SK-N-SH treated with all-trans-retinoic acid at 6 μM for 48 hours (cell line): ENCODE results near the gene PAPSS2.

Experiments
- ATAC-seq: fragments of 200-7000 bp; cut with Tn5 transposase; 3 replicates; pipeline ENCODE4 v1.9.1; 2020; ENCODE audit warnings: mild to moderate bottlenecking, moderate library complexity
- ARNTL ChIP-seq: fragments of 450-650 bp; formaldehyde crosslinking; IDR thresholded peaks from 2 replicates; pipeline ENCODE4 v1.5.0; 2020; ENCODE audit warnings: low read depth, mild to moderate bottlenecking, moderate library complexity, borderline replicate concordance
- BACH2 ChIP-seq: fragments of 250-450 bp; sonication (Bioruptor Pico); IDR thresholded peaks from 2 replicates; pipeline ENCODE4 v1.9.0; 2021; ENCODE audit warnings: mild to moderate bottlenecking, borderline replicate concordance
- CSDC2 ChIP-seq: fragments of 250-450 bp; sonication (Bioruptor Pico); IDR thresholded peaks from 2 replicates; pipeline ENCODE4 v1.5.0; 2020; ENCODE audit warnings: mild to moderate bottlenecking, moderate library complexity
- ESRRG ChIP-seq: fragments of 250-450 bp; sonication (Bioruptor Pico); IDR thresholded peaks from 2 replicates; pipeline ENCODE4 v1.6.1; 2021; ENCODE audit warnings: mild to moderate bottlenecking
- GLIS3 ChIP-seq: fragments of 250-450 bp; sonication (Bioruptor Pico); IDR thresholded peaks from 2 replicates; pipeline ENCODE4 v1.5.0; 2020; ENCODE audit warnings: mild to moderate bottlenecking, moderate library complexity
- OSR1 ChIP-seq: fragments of 250-450 bp; sonication (Bioruptor Pico); IDR thresholded peaks from 2 replicates; pipeline ENCODE4 v1.8.0; 2022; ENCODE audit warnings: moderate library complexity, mild to moderate bottlenecking, inconsistent platforms
- POU6F1 ChIP-seq: fragments of 250-450 bp; sonication (Bioruptor Pico); IDR thresholded peaks from 2 replicates; pipeline ENCODE4 v1.8.0; 2021; ENCODE audit warnings: low read depth, mild to moderate bottlenecking, moderate library complexity, borderline replicate concordance
- PPARA ChIP-seq: fragments of 250-450 bp; sonication (Bioruptor Pico); IDR thresholded peaks from 2 replicates; pipeline ENCODE4 v1.5.0; 2020; ENCODE audit warnings: mild to moderate bottlenecking, borderline replicate concordance
- RARB ChIP-seq: fragments of 250-450 bp; sonication (Bioruptor Pico); IDR thresholded peaks from 2 replicates; pipeline ENCODE4 v1.8.0; 2021; ENCODE audit warnings: mild to moderate bottlenecking, moderate library complexity
- SNAI2 ChIP-seq: fragments of 250-450 bp; sonication (Bioruptor Pico); IDR thresholded peaks from 2 replicates; pipeline ENCODE4 v1.5.0; 2020; ENCODE audit warnings: mild to moderate bottlenecking, moderate library complexity
- TOX ChIP-seq: fragments of 250-450 bp; sonication (Bioruptor Pico); IDR thresholded peaks from 2 replicates; pipeline ENCODE4 v1.8.0; 2021; ENCODE audit warnings: mild to moderate bottlenecking, moderate library complexity, borderline replicate concordance
- ZFP3 ChIP-seq: fragments of 250-450 bp; sonication (Bioruptor Pico); IDR thresholded peaks from 2 replicates; pipeline ENCODE4 v1.5.0; 2020; ENCODE audit warnings: mild to moderate bottlenecking, moderate library complexity
- ZFP30 ChIP-seq: fragments of 450-650 bp; formaldehyde crosslinking; IDR thresholded peaks from 2 replicates; pipeline ENCODE4 v1.5.0; 2022; ENCODE audit warnings: mild to moderate bottlenecking, moderate library complexity
- ZNF565 ChIP-seq: fragments of 450-650 bp; formaldehyde crosslinking; conservative IDR thresholded peaks from 2 replicates; pipeline ENCODE4 v1.5.0; 2020; ENCODE audit warnings: low read depth, mild to moderate bottlenecking, moderate library complexity
- ZNF70 ChIP-seq: fragments of 450-650 bp; formaldehyde crosslinking; IDR thresholded peaks from 2 replicates; pipeline ENCODE4 v1.5.0; 2020; ENCODE audit warnings: mild to moderate bottlenecking, moderate library complexity
- ZNF8 ChIP-seq: fragments of 450-650 bp; formaldehyde crosslinking; IDR thresholded peaks from 2 replicates; pipeline ENCODE4 v1.5.0; 2020; ENCODE audit warnings: mild to moderate bottlenecking, moderate library complexity
- TF ChIP-seq, protein P1 (sequence below): fragments of 250-450 bp; sonication (Bioruptor Pico); IDR thresholded peaks from 2 replicates; pipeline ENCODE4 v1.5.0; 2020; ENCODE audit warnings: mild to moderate bottlenecking, moderate library complexity
- TF ChIP-seq, protein P2 (sequence below): fragments of 250-450 bp; sonication (Bioruptor Pico); IDR thresholded peaks from 2 replicates; pipeline ENCODE4 v1.8.0; 2020; ENCODE audit warnings: mild to moderate bottlenecking, moderate library complexity, borderline replicate concordance
- TF ChIP-seq, protein P3 (sequence below): fragments of 250-450 bp; sonication (Bioruptor Pico); IDR thresholded peaks from 2 replicates; pipeline ENCODE4 v1.5.1; 2020; ENCODE audit warnings: low read depth, mild to moderate bottlenecking, moderate library complexity

The PAPSS2 gene

GRCh38 chr10:87646192-87646909, 13.3 kb upstream of the PAPSS2 start:
- ATAC-seq, result no peak

DNA sequence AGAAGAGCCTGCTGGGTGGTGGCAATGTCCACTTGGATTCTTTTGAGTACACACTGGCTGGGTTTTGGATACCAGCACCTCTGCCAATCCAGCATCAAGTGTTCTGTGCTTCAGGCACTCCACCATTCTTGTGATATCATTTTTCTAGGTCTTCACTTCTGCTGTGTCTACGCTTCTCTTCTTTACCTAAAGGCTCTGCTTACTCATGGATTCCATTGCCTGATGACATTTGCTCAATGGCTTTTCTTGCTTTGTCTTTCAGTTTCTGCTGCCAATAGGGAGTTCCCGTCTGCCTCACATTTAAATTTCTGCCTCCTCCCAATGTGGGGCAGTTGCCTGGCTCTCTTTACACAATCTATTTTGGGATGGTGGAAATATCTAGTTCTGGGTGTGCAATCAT, 12.7 kb upstream of the PAPSS2 start:
- TF ChIP-seq, protein P1, sequence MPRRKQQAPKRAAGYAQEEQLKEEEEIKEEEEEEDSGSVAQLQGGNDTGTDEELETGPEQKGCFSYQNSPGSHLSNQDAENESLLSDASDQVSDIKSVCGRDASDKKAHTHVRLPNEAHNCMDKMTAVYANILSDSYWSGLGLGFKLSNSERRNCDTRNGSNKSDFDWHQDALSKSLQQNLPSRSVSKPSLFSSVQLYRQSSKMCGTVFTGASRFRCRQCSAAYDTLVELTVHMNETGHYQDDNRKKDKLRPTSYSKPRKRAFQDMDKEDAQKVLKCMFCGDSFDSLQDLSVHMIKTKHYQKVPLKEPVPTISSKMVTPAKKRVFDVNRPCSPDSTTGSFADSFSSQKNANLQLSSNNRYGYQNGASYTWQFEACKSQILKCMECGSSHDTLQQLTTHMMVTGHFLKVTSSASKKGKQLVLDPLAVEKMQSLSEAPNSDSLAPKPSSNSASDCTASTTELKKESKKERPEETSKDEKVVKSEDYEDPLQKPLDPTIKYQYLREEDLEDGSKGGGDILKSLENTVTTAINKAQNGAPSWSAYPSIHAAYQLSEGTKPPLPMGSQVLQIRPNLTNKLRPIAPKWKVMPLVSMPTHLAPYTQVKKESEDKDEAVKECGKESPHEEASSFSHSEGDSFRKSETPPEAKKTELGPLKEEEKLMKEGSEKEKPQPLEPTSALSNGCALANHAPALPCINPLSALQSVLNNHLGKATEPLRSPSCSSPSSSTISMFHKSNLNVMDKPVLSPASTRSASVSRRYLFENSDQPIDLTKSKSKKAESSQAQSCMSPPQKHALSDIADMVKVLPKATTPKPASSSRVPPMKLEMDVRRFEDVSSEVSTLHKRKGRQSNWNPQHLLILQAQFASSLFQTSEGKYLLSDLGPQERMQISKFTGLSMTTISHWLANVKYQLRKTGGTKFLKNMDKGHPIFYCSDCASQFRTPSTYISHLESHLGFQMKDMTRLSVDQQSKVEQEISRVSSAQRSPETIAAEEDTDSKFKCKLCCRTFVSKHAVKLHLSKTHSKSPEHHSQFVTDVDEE (CRISPR knock-in tag), result no peak
- TF ChIP-seq BACH2 (CRISPR knock-in tag), result no peak
- TF ChIP-seq ESRRG (CRISPR knock-in tag), result no peak
- no peak for TF ChIP-seq POU6F1 (CRISPR knock-in tag)
- no peak for TF ChIP-seq ZFP30 (CRISPR knock-in tag)
- no peak for TF ChIP-seq ARNTL (CRISPR knock-in tag)
- TF ChIP-seq GLIS3 (CRISPR knock-in tag), result no peak
- no peak for TF ChIP-seq CSDC2
- no peak for TF ChIP-seq ZNF565 (CRISPR knock-in tag)
- TF ChIP-seq SNAI2 (CRISPR knock-in tag), result no peak
- TF ChIP-seq ZNF8, result no peak
- TF ChIP-seq ZNF70, result no peak
- no peak for TF ChIP-seq OSR1 (CRISPR knock-in tag)
- TF ChIP-seq, protein P2, sequence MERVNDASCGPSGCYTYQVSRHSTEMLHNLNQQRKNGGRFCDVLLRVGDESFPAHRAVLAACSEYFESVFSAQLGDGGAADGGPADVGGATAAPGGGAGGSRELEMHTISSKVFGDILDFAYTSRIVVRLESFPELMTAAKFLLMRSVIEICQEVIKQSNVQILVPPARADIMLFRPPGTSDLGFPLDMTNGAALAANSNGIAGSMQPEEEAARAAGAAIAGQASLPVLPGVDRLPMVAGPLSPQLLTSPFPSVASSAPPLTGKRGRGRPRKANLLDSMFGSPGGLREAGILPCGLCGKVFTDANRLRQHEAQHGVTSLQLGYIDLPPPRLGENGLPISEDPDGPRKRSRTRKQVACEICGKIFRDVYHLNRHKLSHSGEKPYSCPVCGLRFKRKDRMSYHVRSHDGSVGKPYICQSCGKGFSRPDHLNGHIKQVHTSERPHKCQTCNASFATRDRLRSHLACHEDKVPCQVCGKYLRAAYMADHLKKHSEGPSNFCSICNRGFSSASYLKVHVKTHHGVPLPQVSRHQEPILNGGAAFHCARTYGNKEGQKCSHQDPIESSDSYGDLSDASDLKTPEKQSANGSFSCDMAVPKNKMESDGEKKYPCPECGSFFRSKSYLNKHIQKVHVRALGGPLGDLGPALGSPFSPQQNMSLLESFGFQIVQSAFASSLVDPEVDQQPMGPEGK, result no peak
- no peak for TF ChIP-seq ZFP3
- no peak for TF ChIP-seq TOX (CRISPR knock-in tag)
- no peak for TF ChIP-seq PPARA (CRISPR knock-in tag)
- no peak for TF ChIP-seq RARB (CRISPR knock-in tag)
- ATAC-seq, result no peak

More at GRCh38 chr10:87646192-87646909, 13.3 kb upstream of the PAPSS2 start:
- TF ChIP-seq OSR1 (CRISPR knock-in tag), result no peak
- no peak for TF ChIP-seq RARB (CRISPR knock-in tag)
- TF ChIP-seq CSDC2, result no peak
- no peak for TF ChIP-seq ZFP30 (CRISPR knock-in tag)
- TF ChIP-seq POU6F1 (CRISPR knock-in tag), result no peak
- no peak for TF ChIP-seq ZFP3
- no peak for TF ChIP-seq ARNTL (CRISPR knock-in tag)
- TF ChIP-seq BACH2 (CRISPR knock-in tag), result no peak
- TF ChIP-seq, all 23 proteins: peak for 0

- no peak for ATAC-seq
- no peak for TF ChIP-seq ZNF565 (CRISPR knock-in tag)
- TF ChIP-seq ESRRG (CRISPR knock-in tag), result no peak
- TF ChIP-seq ZNF70, result no peak
- no peak for TF ChIP-seq POU6F1 (CRISPR knock-in tag)
- TF ChIP-seq, protein P2, result no peak
- TF ChIP-seq OSR1 (CRISPR knock-in tag), result no peak
- TF ChIP-seq, protein P3, sequence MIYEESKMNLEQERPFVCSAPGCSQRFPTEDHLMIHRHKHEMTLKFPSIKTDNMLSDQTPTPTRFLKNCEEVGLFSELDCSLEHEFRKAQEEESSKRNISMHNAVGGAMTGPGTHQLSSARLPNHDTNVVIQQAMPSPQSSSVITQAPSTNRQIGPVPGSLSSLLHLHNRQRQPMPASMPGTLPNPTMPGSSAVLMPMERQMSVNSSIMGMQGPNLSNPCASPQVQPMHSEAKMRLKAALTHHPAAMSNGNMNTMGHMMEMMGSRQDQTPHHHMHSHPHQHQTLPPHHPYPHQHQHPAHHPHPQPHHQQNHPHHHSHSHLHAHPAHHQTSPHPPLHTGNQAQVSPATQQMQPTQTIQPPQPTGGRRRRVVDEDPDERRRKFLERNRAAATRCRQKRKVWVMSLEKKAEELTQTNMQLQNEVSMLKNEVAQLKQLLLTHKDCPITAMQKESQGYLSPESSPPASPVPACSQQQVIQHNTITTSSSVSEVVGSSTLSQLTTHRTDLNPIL (CRISPR knock-in tag), result no peak
These were observed 8.7 kb upstream of the PAPSS2 start for GRCh38 chr10:87650838-87651589.
